ENCODE measurements around the gene GPX7.

Gene GPX7

GRCh38 chr1:52654063-52654462 is 51.9 kb downstream of the GPX7 start:
- Histone ChIP-seq H2BK5ac (ENCODE audit: low read depth, low read length, poor library complexity, severe bottlenecking) (no peak overlapping the region), H3K14ac (ENCODE audit: low read length in 2 of 2) (no peak overlapping the region), H3K4me3 (ENCODE audit: insufficient read depth in 1 of 2, low read depth in 1 of 2, low read length in 2 of 2) (no peak overlapping the region), H3K79me1 (replicated peaks; ENCODE audit: low read length, poor library complexity, severe bottlenecking) (no peaks in the 10 kb centered on the region), H3K27me3 (ENCODE audit: control insufficient read depth in 1 of 2, insufficient read depth in 1 of 2, low read length in 2 of 2) (peaks cover 0 to 20% of the 10 kb centered on the region in 2 experiments), H3K4me1 (ENCODE audit: control insufficient read depth, insufficient read depth, low read depth, low read length) (no peaks in the 10 kb centered on the region), H4K8ac (ENCODE audit: low read length) (no peak overlapping the region), H2BK15ac (ENCODE audit: low read depth, poor library complexity, severe bottlenecking) (no peak overlapping the region), H2AFZ (ENCODE audit: low read depth, low read length) (no peak overlapping the region), H3K4ac (ENCODE audit: low read depth in 1 of 2, low read length in 2 of 2) (no peak overlapping the region), H4K91ac (ENCODE audit: low read length) (no peak overlapping the region), H2BK12ac (ENCODE audit: low read length in 2 of 2) (no peak overlapping the region), H3K27ac (ENCODE audit: low read length, poor library complexity, severe bottlenecking) (no peak overlapping the region), H3K9me3 (ENCODE audit: control insufficient read depth, low read length) (no peaks in the 10 kb centered on the region), H3K36me3 (ENCODE audit: control insufficient read depth in 1 of 2, insufficient read depth in 2 of 2, low read depth in 1 of 2, low read length in 2 of 2) (no peaks in the 10 kb centered on the region), H3K18ac (ENCODE audit: low read depth in 1 of 2, low read length in 2 of 2) (no peak overlapping the region), H3K9ac (ENCODE audit: low read length) (no peak overlapping the region), H2BK120ac (ENCODE audit: low read depth, low read length) (no peak overlapping the region), H3K4me2 (ENCODE audit: low read length, poor library complexity, severe bottlenecking) (no peak overlapping the region), H3K23ac (ENCODE audit: low read length in 2 of 2) (no peak overlapping the region), H2AK5ac (ENCODE audit: low read length, severe bottlenecking) (no peak overlapping the region)
- no peak for DNase-seq

DNA sequence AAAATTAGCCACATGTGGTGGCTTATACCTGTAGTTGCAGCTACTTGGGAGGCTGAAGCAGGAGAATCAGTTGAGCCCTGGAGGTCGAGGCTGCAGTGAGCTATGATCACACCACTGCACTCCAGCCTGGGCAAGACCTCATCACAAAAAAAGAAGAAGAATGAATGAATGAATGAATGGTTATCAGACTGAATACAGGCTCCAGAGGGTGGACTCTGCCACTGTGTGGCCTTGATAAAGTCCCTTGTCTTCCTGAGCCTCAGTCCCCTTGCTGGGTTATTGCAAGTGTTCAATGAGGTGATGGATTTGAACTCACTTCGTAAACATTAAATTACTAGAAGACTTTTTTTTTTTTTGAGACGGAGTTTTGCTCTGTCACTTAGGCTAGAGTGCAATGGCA is 55.5 kb downstream of the GPX7 start:
- no peak overlapping the region for H3K9ac ChIP-seq (ENCODE audit: low read length)
- no peak overlapping the region for H2AFZ ChIP-seq (ENCODE audit: low read depth, low read length)
- H4K91ac ChIP-seq (ENCODE audit: low read length) = no peak overlapping the region
- H3K18ac ChIP-seq (ENCODE audit: low read depth in 1 of 2, low read length in 2 of 2) = no peak overlapping the region
- H3K4ac ChIP-seq (ENCODE audit: low read depth in 1 of 2, low read length in 2 of 2) = no peak overlapping the region
- H3K4me1 ChIP-seq (ENCODE audit: control insufficient read depth, insufficient read depth, low read depth, low read length) = no peaks in the 10 kb centered on the region
- no peak overlapping the region for H2BK15ac ChIP-seq (ENCODE audit: low read depth, poor library complexity, severe bottlenecking)
- H3K27me3 ChIP-seq (ENCODE audit: control insufficient read depth in 1 of 2, insufficient read depth in 1 of 2, low read length in 2 of 2) = peaks cover 0 to 39% of the 10 kb centered on the region in 2 experiments
- H3K23ac ChIP-seq (ENCODE audit: low read length in 2 of 2) = no peak overlapping the region
- no peak overlapping the region for H4K8ac ChIP-seq (ENCODE audit: low read length)
- DNase-seq = no peak
- no peak overlapping the region for H2BK12ac ChIP-seq (ENCODE audit: low read length in 2 of 2)
- H2BK120ac ChIP-seq (ENCODE audit: low read depth, low read length) = no peak overlapping the region
- no peak overlapping the region for H2AK5ac ChIP-seq (ENCODE audit: low read length, severe bottlenecking)
- H3K4me3 ChIP-seq (ENCODE audit: insufficient read depth in 1 of 2, low read depth in 1 of 2, low read length in 2 of 2) = no peak overlapping the region
- WGBS = 94% methylated on average over 3 of the region's 3 CpGs
- H3K4me2 ChIP-seq (ENCODE audit: low read length, poor library complexity, severe bottlenecking) = no peak overlapping the region
- H3K27ac ChIP-seq (ENCODE audit: low read length, poor library complexity, severe bottlenecking) = no peak overlapping the region
- no peaks in the 10 kb centered on the region for H3K9me3 ChIP-seq (ENCODE audit: control insufficient read depth, low read length)
- H2BK5ac ChIP-seq (ENCODE audit: low read depth, low read length, poor library complexity, severe bottlenecking) = no peak overlapping the region
- no peaks in the 10 kb centered on the region for H3K36me3 ChIP-seq (ENCODE audit: control insufficient read depth in 1 of 2, insufficient read depth in 2 of 2, low read depth in 1 of 2, low read length in 2 of 2)
- no peak overlapping the region for H3K14ac ChIP-seq (ENCODE audit: low read length in 2 of 2)
- no peaks in the 10 kb centered on the region for H3K79me1 ChIP-seq (replicated peaks; ENCODE audit: low read length, poor library complexity, severe bottlenecking)
